Pulmonary artery endothelial cell (primary cell): ENCODE results near the gene ZNF232. TPM values are rescaled to one million over a fixed set of nuclear protein-coding genes. Genes with fewer than 3 reads are reported as not detected.
"Not testable (repeated sequence)": the region's sequence is repeated elsewhere in the genome, so short reads cannot be mapped to it uniquely, and the experiment has no call there.

ENCODE experiments used
- DNase-seq: peaks from one replicate; pipeline ENCODE4 v3.0.0-alpha.2; 2011; ENCODE audit warnings: low read depth, low spot score
- total RNA-seq: library from RNA; depleted of rRNA; stranded (reverse); fragments of >200 nt; gene quantifications from 2 replicates; pipeline ENCODE4 v1.2.3, GENCODE V29; 2014

ZNF232 gene
- total RNA-seq, 1 donor from 2014 or later = 6.3 TPM

DNA sequence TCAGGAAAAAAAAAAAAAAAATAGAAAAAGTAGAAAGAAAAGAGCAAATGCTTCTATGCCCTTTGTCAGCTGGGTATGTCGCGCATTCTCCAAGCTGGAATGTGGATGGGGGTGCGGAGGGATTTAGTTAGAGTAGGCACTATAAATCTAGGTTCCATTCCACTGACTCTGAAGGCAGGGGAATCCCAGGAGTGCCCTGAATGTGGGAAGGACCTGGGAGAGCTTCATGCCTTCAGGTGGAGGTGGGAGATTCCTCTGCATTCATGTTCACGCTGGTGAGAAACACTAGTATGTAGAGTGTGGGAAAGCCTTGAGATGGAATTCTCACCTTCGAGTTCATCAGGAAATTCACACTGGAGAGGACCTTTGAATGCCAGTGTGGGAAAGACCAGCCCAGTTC is 12.4 kb downstream of the ZNF232 start:
- DNase-seq = no peak

DNA sequence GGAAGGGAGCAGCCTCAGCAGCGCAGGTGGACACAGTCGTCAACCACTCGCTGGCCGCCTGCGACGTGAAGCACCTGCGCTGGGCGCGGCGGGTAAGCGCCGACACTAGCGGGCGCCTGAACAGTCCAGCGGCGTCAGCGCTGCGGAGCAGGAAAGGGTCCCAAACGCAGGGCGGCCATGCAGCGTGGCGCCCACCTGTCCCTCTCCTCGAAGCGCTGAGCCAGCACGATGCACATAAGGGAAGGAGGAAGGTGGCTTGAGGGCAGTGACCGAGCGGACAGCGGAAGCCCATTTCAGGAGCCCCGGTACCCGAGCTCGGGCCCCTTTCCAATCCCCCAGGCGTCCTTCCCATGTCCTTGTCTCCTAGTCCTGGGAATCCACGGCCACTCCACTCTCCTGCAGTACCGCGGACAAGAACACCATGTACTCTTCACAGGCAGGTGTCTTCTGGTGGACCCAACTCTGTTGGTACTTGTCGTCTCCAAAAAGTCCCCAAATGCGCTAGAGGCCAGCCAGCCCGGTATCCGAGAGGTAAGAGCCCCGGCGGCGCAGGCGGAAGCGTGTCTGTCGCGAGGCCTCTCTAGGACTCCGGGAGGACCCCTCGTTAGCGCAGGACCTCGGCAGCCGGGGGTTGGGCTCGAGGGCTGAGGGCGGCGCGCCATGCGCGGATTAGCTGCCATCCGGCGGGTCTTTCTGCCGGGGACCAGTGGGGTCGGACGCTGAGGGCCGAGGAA is 14.4 kb downstream of the ZNF232 start:
- no peak for DNase-seq

DNA sequence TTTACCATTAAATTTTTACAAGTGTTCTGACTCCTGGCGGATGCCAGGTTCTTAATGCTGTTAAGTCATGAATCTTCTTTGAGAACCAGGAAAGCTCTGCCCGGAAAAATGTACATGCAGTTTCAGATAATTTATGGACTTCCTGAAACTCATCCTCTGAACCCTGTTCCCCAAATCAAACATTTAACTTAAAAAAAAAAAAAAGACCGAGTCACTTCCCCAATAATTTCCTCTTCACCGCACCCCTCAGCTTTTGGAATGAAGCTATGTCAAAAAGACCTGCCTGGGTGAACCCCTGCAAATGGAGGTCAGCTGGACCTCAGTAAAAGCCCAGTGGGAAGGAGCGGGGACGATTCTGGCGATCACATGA is 15.0 kb downstream of the ZNF232 start:
- no peak for DNase-seq

DNA sequence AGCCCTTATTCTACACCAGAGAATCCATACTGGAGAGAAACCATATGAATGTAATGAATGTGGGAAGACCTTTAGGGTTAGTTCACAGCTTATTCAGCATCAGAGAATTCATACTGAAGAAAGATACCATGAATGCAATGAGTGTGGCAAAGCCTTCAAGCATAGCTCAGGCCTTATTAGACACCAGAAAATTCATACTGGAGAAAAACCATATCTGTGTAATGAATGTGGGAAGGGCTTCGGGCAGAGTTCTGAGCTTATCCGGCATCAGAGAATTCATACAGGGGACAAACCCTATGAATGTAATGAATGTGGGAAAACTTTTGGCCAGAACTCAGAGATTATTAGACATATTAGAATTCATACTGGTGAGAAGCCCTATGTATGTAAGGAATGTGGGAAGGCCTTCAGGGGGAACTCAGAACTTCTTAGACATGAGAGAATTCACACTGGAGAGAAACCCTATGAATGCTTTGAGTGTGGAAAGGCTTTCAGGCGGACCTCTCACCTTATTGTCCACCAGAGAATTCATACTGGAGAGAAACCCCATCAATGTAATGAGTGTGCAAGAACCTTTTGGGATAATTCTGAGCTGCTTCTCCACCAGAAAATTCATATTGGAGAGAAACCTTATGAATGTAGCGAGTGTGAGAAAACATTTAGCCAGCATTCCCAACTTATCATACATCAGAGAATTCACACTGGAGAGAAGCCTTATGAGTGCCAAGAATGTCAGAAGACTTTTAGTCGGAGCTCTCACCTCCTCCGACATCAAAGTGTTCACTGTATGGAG is 19.3 kb downstream of the ZNF232 start:
- DNase-seq = no peak

DNA sequence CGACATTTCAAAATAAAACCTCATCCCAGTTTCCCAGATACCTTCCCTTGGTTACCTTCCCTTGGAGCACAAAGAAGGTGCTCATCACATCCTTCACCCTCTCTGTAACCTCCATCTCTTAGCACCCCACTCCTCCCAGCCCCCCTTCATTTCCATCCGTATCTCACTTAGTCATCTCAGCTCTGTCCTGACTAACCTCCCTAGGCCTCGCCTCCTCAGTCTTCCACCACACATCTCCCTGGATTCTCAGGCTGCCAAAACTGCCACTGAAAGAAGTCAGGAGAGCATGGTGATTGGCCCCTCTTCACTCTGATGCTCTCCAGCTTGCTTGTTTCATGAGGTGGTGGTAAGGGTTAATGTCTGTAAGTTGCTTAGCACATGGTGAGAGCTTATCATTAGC is 31.1 kb downstream of the ZNF232 start:
- DNase-seq = no peak

DNA sequence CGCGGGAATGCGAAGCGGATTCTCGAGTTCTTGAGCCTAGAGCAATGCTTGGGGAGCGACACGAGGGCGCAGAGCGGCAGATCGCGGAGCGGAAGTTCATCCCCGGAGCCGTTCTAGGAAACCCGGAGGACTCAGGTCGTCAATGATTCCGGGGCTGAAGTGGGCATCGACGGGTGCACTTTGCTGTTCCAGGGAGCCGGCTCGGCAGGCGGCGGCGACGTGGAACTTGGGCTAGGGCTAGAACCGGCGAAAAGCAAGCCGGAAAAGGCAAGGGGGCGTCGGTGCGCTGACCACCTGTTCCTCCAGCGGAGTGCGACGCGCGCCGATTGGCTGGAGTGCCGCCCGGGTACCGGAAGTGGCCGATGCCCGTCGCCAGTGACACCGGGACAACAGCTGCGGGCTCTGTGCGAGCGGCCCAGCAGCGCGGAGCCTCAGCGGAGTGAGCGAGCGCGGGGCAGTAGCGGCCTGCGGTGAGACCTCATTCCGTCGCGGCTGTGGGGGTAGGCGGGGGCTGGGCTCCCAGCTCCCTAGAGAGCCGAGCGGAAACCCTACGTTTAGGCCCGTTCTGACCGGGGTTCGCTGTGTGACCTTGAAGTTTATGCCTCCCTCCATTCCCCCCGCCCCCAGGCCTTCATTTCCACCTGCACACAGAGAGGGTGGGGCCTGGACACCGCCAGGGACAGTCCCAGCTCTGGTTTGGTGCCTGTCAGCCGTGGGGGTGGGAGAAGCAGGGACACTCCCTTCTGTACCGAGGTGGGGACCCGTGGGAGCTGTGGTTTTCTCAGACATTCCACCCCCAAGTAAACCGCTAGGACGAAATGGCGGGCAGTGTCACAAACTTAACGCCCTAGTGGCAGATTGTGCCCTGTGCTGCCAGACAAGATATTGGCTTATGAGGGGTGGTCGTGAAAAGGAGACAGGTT is 33.3 kb downstream of the ZNF232 start, which contains the start of gene ZFP3:
Gene ZFP3, plus strand, starts transcription at position 362 of the 923 bp plus-strand sequence. CDS start 13,038 bp downstream, outside the sequence.
- DNase-seq = peak; percentile 43

DNA sequence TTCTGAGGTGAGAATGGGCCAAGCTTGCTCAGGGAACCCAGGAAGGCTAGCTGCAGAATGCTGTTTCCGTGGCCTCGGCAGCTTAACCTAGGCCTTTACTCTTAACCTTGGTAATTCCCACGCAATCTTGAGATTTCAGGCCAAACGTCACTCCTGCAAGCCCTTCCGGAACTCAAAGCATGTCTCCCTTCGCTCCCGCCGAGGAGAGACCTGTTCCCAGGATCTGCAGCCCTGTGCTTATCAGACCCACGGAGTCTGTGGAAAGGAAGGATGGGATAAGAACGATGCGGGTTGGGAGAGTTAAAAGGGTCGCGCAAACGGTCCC is 33.9 kb downstream of the ZNF232 start:
- no peak for DNase-seq

DNA sequence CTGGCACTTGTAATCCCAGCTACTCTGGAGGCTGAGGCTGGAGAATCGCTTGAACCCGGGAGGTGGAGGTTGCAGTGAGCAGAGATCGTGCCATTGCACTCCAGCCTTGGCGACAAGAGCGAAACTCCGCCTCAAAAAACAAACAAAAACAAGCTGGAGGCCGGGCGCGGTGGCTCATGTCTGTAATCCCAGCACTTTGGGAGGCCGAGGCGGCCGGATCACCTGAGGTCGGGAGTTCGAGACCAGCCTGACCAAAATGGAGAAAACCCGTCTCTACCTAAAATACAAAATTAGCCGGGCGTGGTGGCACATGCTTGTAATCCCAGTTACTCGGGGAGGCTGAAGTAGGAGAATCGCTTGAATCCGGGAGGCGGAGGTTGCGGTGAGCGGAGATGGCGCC is 34.4 kb downstream of the ZNF232 start:
- not testable (repeated sequence) for DNase-seq

DNA sequence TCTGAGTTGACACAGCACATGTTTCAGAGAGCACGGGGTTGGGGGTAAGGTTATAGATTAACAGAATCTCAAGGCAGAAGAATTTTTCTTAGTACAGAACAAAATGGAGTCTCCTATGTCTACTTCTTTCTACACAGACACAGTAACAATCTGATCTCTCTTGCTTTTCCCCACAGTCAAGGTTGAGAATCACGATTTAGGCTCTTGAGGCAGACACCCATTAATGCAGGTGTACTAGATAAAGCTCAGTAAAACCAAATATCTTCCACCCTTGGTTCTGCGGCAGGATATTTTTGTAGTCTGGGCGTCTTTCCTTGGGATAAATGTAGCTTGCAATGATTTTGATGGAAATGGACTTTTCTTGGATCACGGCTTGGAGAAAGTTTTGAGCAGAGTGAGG is 36.2 kb downstream of the ZNF232 start:
- not testable (repeated sequence) for DNase-seq

DNA sequence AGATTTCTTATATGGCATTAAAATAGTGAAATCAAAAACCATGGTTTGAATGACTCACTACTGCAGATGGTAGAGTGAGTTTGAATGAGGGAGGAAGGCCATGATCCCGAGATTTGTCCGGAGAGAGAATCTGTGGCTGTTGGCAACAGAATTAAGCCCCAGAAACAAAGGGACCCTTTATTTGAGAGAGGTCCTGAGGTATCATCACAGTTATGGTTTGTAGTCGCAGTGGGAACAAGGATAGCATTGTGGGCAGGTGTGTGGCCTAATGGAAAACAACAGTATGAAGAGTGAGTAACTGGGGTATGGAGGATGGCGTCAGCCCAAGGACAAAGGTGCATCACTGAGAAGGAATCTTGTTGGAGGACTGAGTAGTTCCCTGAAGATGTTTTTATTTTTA is 42.0 kb downstream of the ZNF232 start:
- no peak for DNase-seq

DNA sequence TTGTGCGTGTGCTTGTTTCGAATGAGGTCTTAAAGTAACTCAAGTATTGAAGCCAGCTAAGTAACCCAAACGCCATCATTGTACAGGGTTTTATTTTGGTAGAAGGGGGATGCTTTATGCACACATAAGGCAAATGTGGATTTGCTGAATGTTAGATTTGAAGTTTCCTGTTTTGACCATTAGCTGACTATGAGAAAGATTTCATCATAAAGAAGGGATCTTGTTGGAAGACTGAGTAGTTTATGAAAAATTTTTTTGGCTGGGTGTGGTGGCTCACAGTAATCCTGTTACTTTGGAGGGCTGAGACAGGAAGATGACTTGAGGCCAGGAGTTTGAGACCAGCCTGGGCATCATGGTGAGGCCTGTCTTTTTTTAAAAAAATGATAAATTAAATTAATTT is 43.4 kb downstream of the ZNF232 start:
- no peak for DNase-seq

DNA sequence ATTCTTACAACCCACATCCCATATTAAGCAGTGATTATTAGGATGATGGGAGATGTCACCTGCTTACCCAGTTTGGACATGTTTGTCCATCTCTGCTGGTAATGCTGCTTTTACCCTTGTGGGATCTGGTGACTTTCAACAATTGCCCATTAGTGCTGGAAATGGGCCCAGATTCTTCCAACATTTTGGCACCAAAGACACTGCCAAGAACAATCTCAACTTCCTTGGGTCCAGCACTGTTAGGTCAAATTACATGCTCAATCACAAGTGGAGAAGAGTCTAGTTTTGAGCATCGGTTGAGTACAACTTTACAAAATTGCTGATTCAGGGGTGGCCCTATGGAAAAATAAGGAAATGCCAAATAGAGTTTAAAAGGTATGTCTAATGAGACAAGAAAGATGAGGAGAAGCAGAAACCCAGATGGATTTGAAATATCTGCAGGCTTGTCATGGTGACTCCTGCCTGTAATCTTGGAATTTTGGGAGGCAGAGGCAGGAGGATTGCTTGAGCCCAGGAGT is 46.4 kb downstream of the ZNF232 start:
- DNase-seq = no peak

Other genes starting within 250 kb of the ZNF232 start
- 0.71 and 0.92 TPM in 2 replicates for gene C17orf107, start 212.3 kb downstream of the ZNF232 start, total RNA-seq
- 0.53 and 3.2 TPM in 2 replicates for gene CHRNE, start 208.8 kb downstream of the ZNF232 start, total RNA-seq
- gene GP1BA, start 179.6 kb downstream of the ZNF232 start, total RNA-seq = not detected in 2 replicates
- gene SLC25A11, start 171.8 kb downstream of the ZNF232 start, total RNA-seq = 61.6 and 71.2 TPM in 2 replicates
- gene RNF167, start 171.6 kb downstream of the ZNF232 start, total RNA-seq = 14.8 and 15.2 TPM in 2 replicates
- 518 and 651 TPM in 2 replicates for gene PFN1, start 163.3 kb downstream of the ZNF232 start, total RNA-seq
- 1.3 and 1.6 TPM in 2 replicates for gene ENO3, start 160.8 kb downstream of the ZNF232 start, total RNA-seq
- gene SPAG7, start 144.1 kb downstream of the ZNF232 start, total RNA-seq = 58.8 and 65.3 TPM in 2 replicates
- 4.3 and 4.5 TPM in 2 replicates for gene CAMTA2, start 124.2 kb downstream of the ZNF232 start, total RNA-seq
- 0.13 and 0.28 TPM in 2 replicates for gene INCA1, start 114.4 kb downstream of the ZNF232 start, total RNA-seq
- 94.7 and 113 TPM in 2 replicates for gene KIF1C, start 113.9 kb downstream of the ZNF232 start, total RNA-seq
- 0.07 TPM in 2 replicates for gene SLC52A1, start 76.5 kb downstream of the ZNF232 start, total RNA-seq
- gene ZFP3, start 33.4 kb downstream of the ZNF232 start, total RNA-seq = 1.1 and 1.9 TPM in 2 replicates
- not detected in 2 replicates for gene USP6, start 4.2 kb upstream of the ZNF232 start, total RNA-seq
- 2.0 and 4.9 TPM in 2 replicates for gene ZNF594, start 80.0 kb upstream of the ZNF232 start, total RNA-seq
- not detected in 2 replicates for gene SCIMP, start 123.0 kb upstream of the ZNF232 start, total RNA-seq
- gene RABEP1, start 170.4 kb upstream of the ZNF232 start, total RNA-seq = 48.4 and 53.3 TPM in 2 replicates